OCI-LY3 (cell line): ENCODE results near the gene EDAR.

Source experiments
- H2AFZ ChIP-seq: fragments of 200-600, 300-600 bp; shearing (Covaris generic); 2 replicates; pipeline ENCODE4 v1.6.0; 2014; ENCODE audit warnings: antibody characterized with exemption, low read depth, low read length
- H3K27ac ChIP-seq: fragments of 200-600, 300-600 bp; sonication (generic); 2 replicates; pipeline ENCODE4 v1.5.1; 2014; ENCODE audit warnings: mild to moderate bottlenecking, low read length, moderate library complexity, mixed read lengths
- H3K27me3 ChIP-seq: fragments of 200-600, 300-600 bp; sonication (generic); 2 replicates; pipeline ENCODE4 v1.6.1; 2014; ENCODE audit warnings: low read depth, low read length, mixed read lengths
- H3K36me3 ChIP-seq: fragments of 200-600, 300-600 bp; sonication (generic); replicated peaks from 2 replicates; pipeline ENCODE3; 2014; ENCODE audit warnings: low read depth, low read length, mixed read lengths
- H3K4me1 ChIP-seq: fragments of 300-600, 200-600 bp; sonication (generic); 2 replicates; pipeline ENCODE4 v1.6.1; 2014; ENCODE audit warnings: low read length, mixed read lengths
- H3K4me2 ChIP-seq: fragments of 200-600, 300-600 bp; sonication (generic); 2 replicates; pipeline ENCODE4 v1.6.1; 2014; ENCODE audit warnings: low read length, mixed read lengths
- H3K4me3 ChIP-seq: fragments of 300-600, 200-600 bp; sonication (generic); 2 replicates; pipeline ENCODE4 v1.5.1; 2014; ENCODE audit warnings: antibody characterized with exemption, mild to moderate bottlenecking, low read length, moderate library complexity
- H3K79me2 ChIP-seq: fragments of 300-600, 200-600 bp; shearing (Covaris generic); 2 replicates; pipeline ENCODE4 v1.6.1; 2014; ENCODE audit warnings: mild to moderate bottlenecking, low read length, mixed read lengths
- H3K9ac ChIP-seq: fragments of 300-600, 200-600 bp; shearing (Covaris generic); 2 replicates; pipeline ENCODE4 v1.6.0; 2014; ENCODE audit warnings: mild to moderate bottlenecking, low read length, moderate library complexity
- H3K9me3 ChIP-seq: fragments of 200-600, 300-600 bp; shearing (Covaris generic); 2 replicates; pipeline ENCODE4 v1.6.1; 2014; ENCODE audit warnings: low read length, mixed read lengths; ENCODE audit not compliant: insufficient read depth
- H4K20me1 ChIP-seq: fragments of 200-600, 300-600 bp; sonication (generic); 2 replicates; pipeline ENCODE4 v1.6.1; 2016; ENCODE audit warnings: low read length, mixed read lengths; ENCODE audit not compliant: insufficient read depth
- CTCF ChIP-seq: fragments of 200-600, 300-600 bp; sonication (generic); IDR thresholded peaks from 2 replicates; pipeline ENCODE4 v1.5.1; 2014; ENCODE audit warnings: antibody characterized with exemption, low read length, low read depth
- EZH2phosphoT487 ChIP-seq: fragments of 200-600 bp; shearing (Covaris generic); IDR thresholded peaks from 2 replicates; pipeline ENCODE4 v1.6.1; 2018; ENCODE audit warnings: antibody characterized with exemption, mixed run types, low read depth

Gene EDAR

GRCh38 chr2:108893277-108893676 lies 95.7 kb downstream of the EDAR start:
- peaks cover 2% of the 10 kb centered on the region; the same call in 1 of the 2 replicates for H3K4me1 ChIP-seq
- H2AFZ ChIP-seq: no peak overlapping the region
- no peak overlapping the region for H3K27ac ChIP-seq
- peaks cover 23% of the 10 kb centered on the region for H3K36me3 ChIP-seq
- no peak overlapping the region for H3K4me3 ChIP-seq
- no peak overlapping the region for H3K9ac ChIP-seq
- no peaks in the 10 kb centered on the region for H3K79me2 ChIP-seq
- no peak overlapping the region for H3K4me2 ChIP-seq
- no peak for TF ChIP-seq EZH2phosphoT487
- peaks cover 11% of the 10 kb centered on the region; the same call in 1 of the 2 replicates for H3K9me3 ChIP-seq
- no peaks in the 10 kb centered on the region for H3K27me3 ChIP-seq
- no peaks in the 10 kb centered on the region for H4K20me1 ChIP-seq

GRCh38 chr2:108889907-108890306 lies 99.1 kb downstream of the EDAR start:
- H3K27me3 ChIP-seq: no peaks in the 10 kb centered on the region
- no peak overlapping the region for H3K4me2 ChIP-seq
- H2AFZ ChIP-seq: no peak overlapping the region
- H3K4me1 ChIP-seq: no peaks in the 10 kb centered on the region
- no peak overlapping the region for H3K27ac ChIP-seq
- H3K79me2 ChIP-seq: no peaks in the 10 kb centered on the region
- no peak overlapping the region for H3K4me3 ChIP-seq
- no peak overlapping the region for H3K9ac ChIP-seq
- peaks cover 11% of the 10 kb centered on the region; the same call in 1 of the 2 replicates for H3K9me3 ChIP-seq
- H3K36me3 ChIP-seq: peaks cover 21% of the 10 kb centered on the region
- H4K20me1 ChIP-seq: no peaks in the 10 kb centered on the region
- TF ChIP-seq CTCF: no peak
- no peak for TF ChIP-seq EZH2phosphoT487

- Histone ChIP-seq H3K4me1 (no peaks in the 10 kb centered on the region), H2AFZ (no peak overlapping the region), H3K4me2 (no peak overlapping the region), H3K79me2 (no peaks in the 10 kb centered on the region), H3K9ac (no peak overlapping the region), H3K36me3 (peaks cover 5% of the 10 kb centered on the region), H4K20me1 (no peaks in the 10 kb centered on the region), H3K9me3 (peaks cover 3% of the 10 kb centered on the region; the same call in 1 of the 2 replicates), H3K4me3 (no peak overlapping the region), H3K27me3 (no peaks in the 10 kb centered on the region), H3K27ac (no peak overlapping the region)
- TF ChIP-seq CTCF (no peak), EZH2phosphoT487 (no peak)
Observed at GRCh38 chr2:108884619-108885018, 104.4 kb downstream of the EDAR start.

- Histone ChIP-seq H3K36me3 (peaks cover 24% of the 10 kb centered on the region), H3K27me3 (no peaks in the 10 kb centered on the region), H3K4me2 (no peak overlapping the region), H3K9me3 (no peaks in the 10 kb centered on the region), H4K20me1 (no peaks in the 10 kb centered on the region), H3K4me3 (no peak overlapping the region), H3K4me1 (no peaks in the 10 kb centered on the region), H3K79me2 (no peaks in the 10 kb centered on the region), H2AFZ (no peak overlapping the region), H3K27ac (no peak overlapping the region), H3K9ac (no peak overlapping the region)
- TF ChIP-seq EZH2phosphoT487: no peak
- TF ChIP-seq CTCF: no peak
Observed at GRCh38 chr2:108878276-108878675, 110.7 kb downstream of the EDAR start.
